WERI-Rb-1 (cell line): Measurements from ENCODE around the gene CS.

ENCODE experiments used
- DNase-seq: peaks from one replicate; pipeline ENCODE4 v3.0.0-alpha.2; 2020
- H3K27ac ChIP-seq: fragments of 250-450 bp; sonication (Bioruptor Pico); 2 replicates; pipeline ENCODE4 v1.5.1; 2020; ENCODE audit warnings: mild to moderate bottlenecking, moderate library complexity
- H3K27me3 ChIP-seq: fragments of 250-450 bp; sonication (Bioruptor Pico); 2 replicates; pipeline ENCODE4 v1.5.1; 2021; ENCODE audit warnings: mild to moderate bottlenecking, low read depth, moderate library complexity; ENCODE audit not compliant: insufficient read depth, severe bottlenecking
- H3K36me3 ChIP-seq: fragments of 250-450 bp; sonication (Bioruptor Pico); 2 replicates; pipeline ENCODE4 v1.5.1; 2020; ENCODE audit warnings: mild to moderate bottlenecking, moderate library complexity
- H3K4me3 ChIP-seq: 2 replicates; pipeline ENCODE4 v1.5.1; 2011; ENCODE audit warnings: low read depth, mild to moderate bottlenecking, control low read depth, low read length
- H3K9me3 ChIP-seq: fragments of 250-450 bp; sonication (Bioruptor Pico); 2 replicates; pipeline ENCODE4 v1.5.1; 2021; ENCODE audit warnings: mild to moderate bottlenecking, moderate library complexity; ENCODE audit not compliant: severe bottlenecking
- TF ChIP-seq, protein P1 (sequence below): IDR thresholded peaks from 2 replicates; pipeline ENCODE4 v1.5.1; 2011; ENCODE audit warnings: low read depth, mild to moderate bottlenecking, control low read depth, inconsistent platforms, low read length

CS gene

DNA sequence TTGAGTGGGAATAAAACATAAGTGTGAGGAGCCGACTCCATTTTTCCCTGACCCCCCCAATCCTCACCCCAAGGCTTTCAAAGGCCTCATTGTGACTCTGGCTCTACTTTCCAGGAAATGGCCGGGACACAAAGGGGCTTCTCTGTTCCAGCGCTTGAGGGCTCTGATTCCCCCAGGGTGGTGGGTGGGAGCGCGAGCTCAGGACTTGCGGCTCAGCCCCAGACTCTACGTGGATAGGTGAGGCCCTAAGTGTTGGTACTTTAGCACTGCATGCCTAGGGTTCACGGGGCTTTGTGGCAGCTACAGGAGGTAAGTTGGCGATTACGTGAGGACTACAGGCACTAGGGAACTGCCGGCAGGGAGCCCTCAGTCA lies 15.1 kb upstream of the CS start:
- peak; percentile 10 for DNase-seq

DNA sequence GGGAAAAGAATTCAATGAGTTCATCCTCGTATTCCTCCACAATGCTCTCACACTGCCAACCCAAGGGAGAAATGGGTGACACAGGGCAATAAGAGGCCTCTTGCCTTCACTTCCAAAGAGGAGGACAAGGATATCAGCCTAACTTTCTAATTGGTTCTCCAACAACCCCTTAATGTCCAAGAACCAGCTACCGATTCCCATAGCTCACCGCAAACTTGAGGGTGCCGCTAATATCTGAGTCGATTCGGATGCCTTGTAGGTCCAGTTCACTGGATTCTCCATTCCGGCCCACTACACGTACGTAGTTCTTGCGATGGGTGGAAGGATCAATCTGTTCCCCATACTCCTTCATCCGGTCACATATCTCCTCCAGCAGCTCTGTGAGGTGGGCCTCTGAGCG lies 10.9 kb upstream of the CS start:
- no peak overlapping the region for H3K4me3 ChIP-seq
- H3K36me3 ChIP-seq, result peaks cover 62% of the 10 kb centered on the region
- H3K9me3 ChIP-seq, result no peaks in the 10 kb centered on the region
- TF ChIP-seq, protein P1, sequence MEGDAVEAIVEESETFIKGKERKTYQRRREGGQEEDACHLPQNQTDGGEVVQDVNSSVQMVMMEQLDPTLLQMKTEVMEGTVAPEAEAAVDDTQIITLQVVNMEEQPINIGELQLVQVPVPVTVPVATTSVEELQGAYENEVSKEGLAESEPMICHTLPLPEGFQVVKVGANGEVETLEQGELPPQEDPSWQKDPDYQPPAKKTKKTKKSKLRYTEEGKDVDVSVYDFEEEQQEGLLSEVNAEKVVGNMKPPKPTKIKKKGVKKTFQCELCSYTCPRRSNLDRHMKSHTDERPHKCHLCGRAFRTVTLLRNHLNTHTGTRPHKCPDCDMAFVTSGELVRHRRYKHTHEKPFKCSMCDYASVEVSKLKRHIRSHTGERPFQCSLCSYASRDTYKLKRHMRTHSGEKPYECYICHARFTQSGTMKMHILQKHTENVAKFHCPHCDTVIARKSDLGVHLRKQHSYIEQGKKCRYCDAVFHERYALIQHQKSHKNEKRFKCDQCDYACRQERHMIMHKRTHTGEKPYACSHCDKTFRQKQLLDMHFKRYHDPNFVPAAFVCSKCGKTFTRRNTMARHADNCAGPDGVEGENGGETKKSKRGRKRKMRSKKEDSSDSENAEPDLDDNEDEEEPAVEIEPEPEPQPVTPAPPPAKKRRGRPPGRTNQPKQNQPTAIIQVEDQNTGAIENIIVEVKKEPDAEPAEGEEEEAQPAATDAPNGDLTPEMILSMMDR, result no peak
- H3K27me3 ChIP-seq, result no peaks in the 10 kb centered on the region
- DNase-seq, result no peak
- no peak overlapping the region for H3K27ac ChIP-seq

More for the DNA sequence above, 15.1 kb upstream of the CS start:
- Histone ChIP-seq H3K9me3 (no peaks in the 10 kb centered on the region), H3K36me3 (peaks cover 49% of the 10 kb centered on the region), H3K27ac (peak overlapping the region; percentile 79), H3K4me3 (peak overlapping the region; percentile 89), H3K27me3 (no peaks in the 10 kb centered on the region)
- TF ChIP-seq, protein P1, result no peak

DNA sequence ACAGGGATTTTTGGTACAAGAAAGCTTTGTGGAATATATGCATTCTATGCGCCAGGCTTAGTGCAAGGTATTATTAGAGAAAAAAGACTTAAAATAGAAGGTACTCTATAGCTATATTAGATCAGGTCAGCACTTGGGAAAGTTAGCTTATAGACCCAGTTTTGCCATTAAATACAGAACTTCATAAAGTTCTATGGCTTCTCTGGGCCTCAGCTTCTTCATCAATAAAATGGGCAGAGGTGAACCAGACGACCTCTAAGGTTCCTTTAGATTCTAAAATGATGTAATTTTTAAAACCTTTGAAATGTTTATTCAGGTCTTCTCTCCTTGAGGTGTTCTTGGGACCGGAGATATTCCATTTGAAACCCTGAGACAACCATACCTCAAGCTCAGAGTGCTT lies 8.6 kb upstream of the CS start:
- TF ChIP-seq, protein P1, result no peak
- H3K27me3 ChIP-seq, result no peaks in the 10 kb centered on the region
- no peaks in the 10 kb centered on the region for H3K9me3 ChIP-seq
- no peak for DNase-seq
- peaks cover 65% of the 10 kb centered on the region for H3K36me3 ChIP-seq
- no peak overlapping the region for H3K27ac ChIP-seq
- H3K4me3 ChIP-seq, result no peak overlapping the region

DNA sequence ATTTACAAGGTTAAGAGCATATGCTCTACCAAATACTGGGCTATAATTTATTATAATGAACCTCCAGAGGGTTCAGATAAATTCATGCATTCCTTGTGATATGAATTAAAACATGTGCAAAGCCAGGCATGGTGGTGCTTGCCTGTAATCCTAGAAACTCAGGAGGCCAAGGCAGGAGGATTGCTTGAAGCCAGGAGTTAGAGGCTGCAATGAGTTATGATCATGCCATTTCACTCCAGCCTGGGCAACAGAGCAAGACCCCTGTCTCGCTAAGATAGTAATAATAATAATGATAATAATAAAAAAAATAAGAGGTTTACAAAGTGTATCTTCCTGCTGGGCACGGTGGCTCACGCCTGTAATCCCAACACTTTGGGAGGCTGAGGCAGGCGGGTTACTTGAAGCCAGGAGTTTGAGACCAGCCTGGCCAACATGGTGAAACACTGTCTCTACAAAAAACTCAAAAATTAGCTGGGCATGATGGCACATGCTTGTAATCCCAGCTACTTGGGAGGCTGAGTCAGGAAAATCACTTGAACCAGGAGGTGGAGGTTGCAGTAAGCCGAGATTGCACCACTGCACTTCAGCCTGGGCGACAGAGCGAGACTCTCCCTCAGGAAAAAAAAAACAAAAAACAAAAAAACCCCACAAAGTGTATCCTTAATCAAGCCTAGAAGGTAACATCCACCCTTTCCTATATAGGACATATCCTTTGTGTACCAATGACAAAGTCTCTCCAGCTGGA lies 7.3 kb upstream of the CS start:
- Histone ChIP-seq H3K27me3 (no peaks in the 10 kb centered on the region), H3K4me3 (no peak overlapping the region), H3K27ac (no peak overlapping the region), H3K9me3 (no peaks in the 10 kb centered on the region), H3K36me3 (peaks cover 56% of the 10 kb centered on the region)
- no peak for DNase-seq
- TF ChIP-seq, protein P1, result no peak

DNA sequence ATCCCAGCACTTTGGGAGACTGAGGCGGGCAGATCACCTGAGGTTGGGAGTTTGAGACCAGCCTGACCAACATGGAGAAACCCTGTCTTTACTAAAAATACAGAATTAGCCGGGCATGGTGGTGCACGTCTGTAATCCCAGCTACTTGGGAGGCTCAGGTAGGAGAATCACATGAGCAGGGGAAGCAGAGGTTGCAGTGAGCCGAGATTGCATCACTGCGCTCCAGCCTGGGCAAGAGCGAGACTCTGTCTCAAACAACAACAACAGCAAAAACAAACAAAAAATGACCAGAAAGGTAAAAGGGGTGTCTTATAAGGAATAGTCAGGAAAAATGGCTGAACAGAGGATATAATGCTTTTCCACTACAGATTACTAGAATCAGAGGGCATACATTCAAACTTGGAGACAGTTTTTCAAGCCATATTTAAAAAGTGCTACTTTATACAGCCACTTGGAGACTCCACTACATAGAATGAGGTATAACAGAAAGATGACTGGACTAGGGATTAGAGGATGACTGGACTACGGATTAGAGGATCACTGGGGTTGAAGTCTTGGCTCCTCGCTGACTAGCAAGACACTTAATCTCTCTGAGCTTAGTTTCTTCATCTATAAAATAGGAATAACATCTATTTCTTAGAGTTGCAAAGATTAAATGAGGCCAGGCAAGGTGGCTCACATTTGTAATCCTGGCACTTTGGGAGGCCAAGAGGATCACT lies 4.9 kb upstream of the CS start:
- peaks cover 44% of the 10 kb centered on the region for H3K36me3 ChIP-seq

More for the DNA sequence above, 4.9 kb upstream of the CS start:
- Histone ChIP-seq H3K27ac (peak overlapping the region; percentile 28), H3K4me3 (no peak overlapping the region), H3K27me3 (no peaks in the 10 kb centered on the region), H3K9me3 (no peaks in the 10 kb centered on the region)
- peak; percentile 26 for DNase-seq
- TF ChIP-seq, protein P1, result no peak
